Measurements from ENCODE around the gene ANAPC2.

- TF ChIP-seq CTCF (conservative IDR thresholded peaks at IDR 0.05 in 1 of 2, IDR thresholded peaks at IDR 0.05 in 1 of 2; ENCODE audit: extremely low read depth in 1 of 2, insufficient read depth in 1 of 2, low read depth in 1 of 2, low read length in 2 of 2) (no peak), EZH2 (IDR thresholded peaks at IDR 0.05; ENCODE audit: borderline replicate concordance, low read length) (no peak)
Observed at GRCh38 chr9:137201205-137201868, 13.0 kb upstream of the ANAPC2 start.

All from mammary epithelial cell (primary cell).